ENCODE data around the gene KYNU.

DNA sequence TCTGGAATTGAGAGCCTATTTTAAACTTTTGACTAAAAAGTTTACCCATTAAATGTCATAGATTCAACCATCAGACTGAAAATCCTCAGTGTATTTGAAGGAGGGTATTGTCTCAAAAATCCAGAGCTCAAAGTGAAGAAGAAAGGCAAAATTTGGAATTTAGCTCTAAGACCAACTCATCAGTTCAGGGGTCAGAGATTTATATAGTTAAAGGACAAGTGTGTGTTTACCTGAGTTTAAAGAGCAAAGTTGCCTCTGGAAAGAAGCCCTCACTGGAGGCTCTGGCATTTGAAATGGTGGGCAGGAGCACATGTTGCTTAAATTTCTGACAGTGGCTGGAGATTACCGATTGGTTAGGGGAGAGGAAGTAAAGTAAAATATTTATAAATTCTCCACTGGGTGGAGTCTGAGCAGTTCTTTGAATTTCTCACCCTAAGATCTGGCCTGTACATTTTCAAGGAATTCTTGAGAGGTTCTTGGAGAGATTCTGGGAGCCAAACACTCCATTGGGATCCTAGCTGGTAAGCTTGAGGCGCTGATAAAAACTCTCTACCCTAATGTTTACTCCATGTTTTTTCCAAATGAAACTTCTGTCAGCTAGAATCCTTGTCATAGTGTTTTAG is at the start of gene KYNU:
- TF ChIP-seq POLR2A (IDR thresholded peaks at IDR 0.05; ENCODE audit: low read length) = no peak
- TF ChIP-seq GATA1 (IDR thresholded peaks at IDR 0.05; ENCODE audit: low read depth, low read length) = no peak
